ENCODE measurements around the gene PPDPF.
"Not testable (repeated sequence)": the region's sequence is repeated elsewhere in the genome, so short reads cannot be mapped to it uniquely, and the experiment has no call there.

Gene PPDPF

DNA sequence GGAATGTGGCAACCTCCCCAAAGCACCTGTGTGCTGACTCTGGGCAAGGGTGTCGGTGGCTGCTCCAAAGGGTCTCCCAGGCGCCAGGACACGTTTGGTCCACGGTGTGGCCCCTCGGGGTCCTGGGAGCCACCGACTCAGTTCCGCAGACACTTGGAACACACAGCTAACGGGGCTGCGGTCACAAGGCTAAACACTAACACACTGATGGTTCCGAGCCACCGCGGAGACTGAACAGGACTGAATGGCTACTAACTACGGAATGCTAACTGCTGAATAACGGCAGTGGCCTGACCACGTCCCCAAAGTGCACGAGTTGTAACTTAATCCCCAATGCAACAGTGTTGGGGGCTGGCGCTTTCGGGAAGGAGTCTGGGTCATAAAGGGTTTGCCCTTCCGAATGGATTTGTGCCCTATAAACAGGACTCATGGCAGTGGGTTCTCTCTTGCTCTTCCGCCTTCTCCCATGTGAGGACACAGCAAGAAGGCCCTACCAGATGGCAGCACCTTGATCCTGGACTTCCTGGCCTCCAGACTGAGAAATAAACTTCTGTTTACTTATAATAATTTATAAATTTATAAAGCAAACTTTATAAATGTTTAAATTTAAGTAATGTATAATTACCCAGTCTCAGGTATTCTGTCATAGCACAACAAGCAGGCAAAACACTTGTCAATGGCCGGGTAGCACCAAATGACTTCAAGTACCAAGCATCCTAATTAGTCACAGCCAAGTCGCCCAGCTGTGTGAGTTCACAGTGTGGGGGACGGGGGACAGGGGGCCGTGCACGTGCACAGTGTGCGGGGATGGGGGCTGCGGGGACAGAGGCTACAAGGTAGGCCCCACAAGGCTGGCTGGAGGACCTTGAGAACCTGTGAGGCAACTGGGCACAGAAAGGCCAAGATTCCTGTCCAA lies 19.4 kb upstream of the PPDPF start:
- no peak for DNase-seq (ENCODE audit: low spot score)

DNA sequence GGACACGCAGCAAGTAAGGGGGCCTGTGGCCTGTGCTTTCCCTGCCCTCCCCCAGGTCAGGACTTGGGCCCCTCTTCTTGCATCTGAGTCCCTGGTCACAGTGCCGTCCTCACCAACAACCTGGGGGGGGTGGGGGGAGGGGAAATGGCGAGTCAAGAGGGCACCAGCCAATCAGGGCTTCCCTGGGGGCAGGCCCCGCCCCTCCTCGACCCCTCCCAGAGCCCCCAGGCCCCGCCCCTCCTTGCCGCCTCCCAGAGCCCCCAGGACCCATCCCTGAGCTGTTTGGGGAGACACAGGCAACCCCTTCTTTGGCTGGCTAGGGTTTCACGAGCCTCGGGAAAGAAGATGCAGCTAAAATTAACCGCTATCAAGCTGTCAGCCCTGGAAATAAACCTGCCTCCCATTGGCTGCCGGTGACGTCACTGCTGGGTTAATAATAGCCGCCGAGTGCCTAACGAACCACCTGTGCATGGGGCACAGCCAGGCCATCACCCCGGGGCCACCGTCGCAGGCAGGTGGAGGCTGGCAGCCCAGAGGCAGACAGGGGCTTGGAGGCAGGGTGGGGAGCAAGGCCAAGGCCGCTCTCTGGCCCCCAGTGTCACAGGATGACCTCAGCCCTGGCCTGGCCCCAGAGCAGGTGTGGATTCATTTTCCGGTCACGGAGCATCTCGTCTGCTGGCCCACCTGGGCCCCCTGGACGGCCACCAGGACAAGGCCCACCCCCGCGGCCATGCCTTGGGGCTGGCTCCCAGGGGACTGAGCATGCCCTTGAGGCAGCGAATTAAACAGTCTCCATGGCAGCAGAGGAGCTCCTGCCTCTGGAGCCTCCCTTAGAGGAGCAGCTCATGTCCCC lies 18.5 kb upstream of the PPDPF start:
- DNase-seq (ENCODE audit: low spot score): no peak

- DNase-seq (ENCODE audit: low spot score): no peak
Measured at GRCh38 chr20:63502671-63503172, 17.8 kb upstream of the PPDPF start.

DNA sequence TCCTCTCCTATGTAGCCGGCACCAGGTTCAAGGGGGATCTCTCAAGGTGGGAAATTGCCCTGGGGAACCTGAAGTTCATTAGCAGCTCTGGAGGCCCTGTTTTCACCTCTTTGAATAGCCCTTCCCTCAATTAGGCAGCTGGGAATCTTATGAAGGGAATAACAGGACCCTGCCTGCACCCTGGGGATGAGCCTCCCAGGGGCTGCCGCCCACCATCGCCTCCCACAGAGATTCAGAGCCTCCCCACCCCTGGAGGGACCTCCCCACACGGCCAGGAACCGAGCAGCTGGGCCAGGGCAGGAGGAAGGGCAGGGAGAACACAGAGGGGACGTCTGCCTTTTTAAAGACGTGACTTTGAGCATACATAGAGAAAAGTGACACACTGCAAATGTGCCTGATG lies 17.0 kb upstream of the PPDPF start:
- DNase-seq (ENCODE audit: low spot score): no peak

- DNase-seq (ENCODE audit: low spot score): no peak
Measured at GRCh38 chr20:63504642-63505041, 15.9 kb upstream of the PPDPF start.

GRCh38 chr20:63505281-63505680 lies 15.3 kb upstream of the PPDPF start:
- no peak for DNase-seq (ENCODE audit: low spot score)

- no peak for DNase-seq (ENCODE audit: low spot score)
Measured at GRCh38 chr20:63505723-63506122, 14.8 kb upstream of the PPDPF start.

GRCh38 chr20:63507083-63507743 lies 13.4 kb upstream of the PPDPF start:
- DNase-seq (ENCODE audit: low spot score): no peak

DNA sequence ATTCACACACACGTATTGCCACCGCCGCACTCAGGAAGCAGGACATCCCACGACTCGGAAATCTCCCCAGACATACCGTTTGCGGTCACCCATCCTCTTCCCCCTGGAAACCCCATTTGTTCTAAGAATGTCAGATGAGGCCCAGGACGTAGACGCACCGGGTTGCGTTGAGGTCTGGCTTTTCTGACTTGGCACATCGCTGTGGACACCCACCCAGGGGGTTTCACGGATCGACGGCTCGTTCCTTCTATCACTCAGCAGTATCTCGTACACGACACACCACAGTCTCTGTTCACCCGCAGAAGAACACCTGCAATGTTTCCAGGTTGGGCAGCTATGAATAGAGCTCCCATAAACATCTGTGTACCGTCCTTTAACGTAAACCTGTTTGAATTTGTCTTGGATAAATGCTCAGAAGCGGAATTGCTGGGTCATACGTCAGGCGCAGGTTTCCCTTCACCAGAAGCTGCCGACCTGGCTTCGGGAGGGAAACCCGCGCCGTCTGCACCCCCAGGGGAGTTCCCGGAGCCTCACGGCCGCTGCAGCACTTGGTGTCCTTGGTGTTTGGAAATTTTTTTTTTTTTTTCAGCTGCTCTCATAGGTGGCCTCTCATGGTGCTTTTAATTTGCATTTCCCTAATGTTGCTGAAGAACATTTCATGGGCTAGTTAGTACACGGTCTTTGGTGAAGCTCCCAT lies 12.3 kb upstream of the PPDPF start:
- DNase-seq (ENCODE audit: low spot score): no peak

DNA sequence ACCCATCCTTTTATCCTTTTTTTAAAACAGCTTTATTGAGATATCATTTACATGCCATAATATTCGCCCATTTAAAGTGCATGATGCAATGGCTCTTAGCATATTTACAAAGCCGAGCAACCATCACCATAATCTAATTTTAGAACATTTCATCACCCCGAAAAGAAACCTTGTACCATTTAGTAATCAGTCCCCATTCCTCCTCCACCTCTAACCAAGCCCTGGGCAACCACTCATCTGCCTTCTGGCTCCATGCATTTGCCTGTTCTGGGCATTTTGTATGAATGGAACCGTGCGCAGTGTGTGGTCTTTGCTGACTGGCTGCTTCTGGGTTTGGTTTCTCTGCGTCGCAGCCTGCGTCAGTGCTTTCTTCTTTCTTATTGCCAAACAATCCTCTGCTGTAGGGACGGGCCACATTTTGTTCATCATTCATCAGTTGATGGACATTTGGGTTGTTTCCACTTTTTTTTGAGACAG lies 11.4 kb upstream of the PPDPF start:
- no peak for DNase-seq (ENCODE audit: low spot score)

GRCh38 chr20:63513207-63513606 lies 7.4 kb upstream of the PPDPF start:
- DNase-seq (ENCODE audit: low spot score): no peak

DNA sequence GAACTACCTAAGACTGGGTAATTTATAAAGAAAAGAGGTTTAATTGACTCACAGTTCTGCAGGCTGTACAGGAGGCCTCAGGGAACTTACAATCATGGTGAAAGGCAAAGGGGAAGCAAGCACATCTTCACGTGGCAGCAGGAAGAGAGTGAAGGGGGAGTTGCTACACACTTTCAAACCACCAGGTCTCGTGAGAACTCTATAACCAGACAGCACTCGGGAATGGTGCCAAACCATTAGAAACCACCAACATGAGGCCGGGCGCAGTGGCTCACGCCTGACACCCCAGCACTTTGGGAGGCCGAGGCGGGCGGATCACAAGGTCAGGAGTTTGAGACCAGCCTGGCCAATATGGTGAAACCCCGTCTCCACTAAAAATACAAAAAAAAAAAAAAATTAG lies 6.0 kb upstream of the PPDPF start:
- DNase-seq (ENCODE audit: low spot score): not testable (repeated sequence)

DNA sequence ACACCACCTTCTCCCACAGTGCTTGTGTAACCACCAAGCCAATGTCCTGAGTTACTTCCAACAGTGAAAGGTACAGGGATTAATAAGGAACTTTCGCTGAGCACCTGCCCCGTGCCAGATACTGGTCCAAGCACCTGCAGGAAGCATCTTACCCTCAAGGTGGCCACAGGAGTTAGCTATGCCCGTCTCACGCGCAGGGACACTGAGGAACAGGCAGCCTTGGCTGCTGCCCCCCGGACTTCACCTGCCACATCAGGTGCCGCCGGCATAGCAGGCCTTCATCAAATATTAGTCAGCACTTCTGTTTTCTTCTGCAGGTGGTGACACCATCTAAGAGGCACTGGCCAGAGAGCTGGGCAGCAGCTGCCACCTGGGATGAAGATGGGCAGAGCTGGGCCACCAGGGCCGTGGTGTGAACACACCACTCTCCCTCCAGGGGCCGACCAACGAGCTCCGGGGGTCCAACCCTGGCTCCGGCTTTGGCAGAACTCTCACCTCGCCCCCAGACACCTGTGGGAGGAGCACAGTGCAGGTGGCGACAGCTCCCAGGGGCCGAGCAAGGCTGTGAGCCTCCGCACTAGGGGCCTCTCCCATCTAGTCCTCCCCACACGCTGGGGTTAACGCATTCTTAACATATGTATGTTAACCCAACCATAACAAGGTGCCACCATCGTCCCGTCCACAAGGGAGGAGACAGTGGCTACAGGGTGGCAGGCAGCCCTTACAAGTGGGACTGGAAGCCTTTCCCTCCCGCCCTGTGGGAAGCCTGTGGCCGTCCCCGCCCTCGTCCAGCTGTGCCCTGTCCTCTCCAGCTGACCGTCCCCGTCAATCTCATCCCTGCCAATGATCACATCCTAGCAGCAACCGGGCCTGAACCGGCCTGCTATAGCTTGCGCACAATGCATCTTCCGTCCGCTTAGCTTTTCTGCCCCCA lies 2.9 kb upstream of the PPDPF start:
- no peak for DNase-seq (ENCODE audit: low spot score)

- no peak for DNase-seq (ENCODE audit: low spot score)
Measured at GRCh38 chr20:63518351-63518861, 2.2 kb upstream of the PPDPF start.

DNA sequence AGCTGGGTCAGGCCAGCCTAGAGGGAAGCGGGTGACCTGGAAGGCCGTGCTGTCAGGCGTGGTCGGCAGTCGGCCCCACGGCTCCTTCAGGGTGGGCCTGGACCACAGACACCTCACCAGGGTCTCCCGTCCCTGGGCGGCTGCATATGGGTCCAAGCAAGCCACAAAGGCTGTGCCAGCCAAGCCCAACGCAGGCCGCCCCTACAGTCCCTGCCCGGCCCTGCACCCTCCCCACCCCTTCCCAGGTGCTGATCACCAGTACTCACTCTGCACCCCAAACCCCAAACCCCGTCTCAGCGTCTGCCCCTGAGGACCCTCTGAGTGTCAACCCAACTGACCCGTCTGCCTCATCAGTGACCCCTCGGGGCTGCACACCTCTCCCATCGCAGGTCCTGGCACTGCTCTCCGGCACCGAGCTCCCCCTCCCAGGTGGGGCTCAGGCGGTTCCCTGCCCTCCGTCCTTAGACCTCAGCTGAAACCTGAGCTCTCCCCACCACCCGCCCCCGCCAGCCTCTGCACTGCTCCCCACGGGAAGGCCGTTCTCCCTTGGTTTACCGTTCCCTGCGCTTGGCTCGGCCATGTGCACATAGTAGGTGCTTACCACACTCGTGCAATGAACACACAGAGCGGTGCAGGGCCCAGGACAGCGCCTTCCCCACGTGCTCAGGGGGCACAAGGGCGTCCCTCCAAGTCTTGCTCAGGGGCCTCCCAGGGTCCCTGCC lies 1.5 kb upstream of the PPDPF start:
- no peak for DNase-seq (ENCODE audit: low spot score)

GRCh38 chr20:63519668-63520503 lies 679 bp upstream of the PPDPF start:
- DNase-seq (ENCODE audit: low spot score): peak; percentile 92

GRCh38 chr20:63520934-63521601 lies 503 bp downstream of the PPDPF start:
- peak; percentile 76 for DNase-seq (ENCODE audit: low spot score)

GRCh38 chr20:63521602-63522001 lies 1.0 kb downstream of the PPDPF start:
- no peak for DNase-seq (ENCODE audit: low spot score)

All from HuH-7 (cell line).